SU-DHL-6 (cell line): ENCODE measurements around the gene DEPDC1B.

ENCODE experiments used
- EZH2phosphoT487 ChIP-seq: fragments of 200-600 bp; sonication (generic), shearing (Covaris generic); conservative IDR thresholded peaks from 2 replicates; pipeline ENCODE4 v1.6.1; 2018; ENCODE audit warnings: mild to moderate bottlenecking, antibody characterized with exemption, low read length, moderate library complexity, mixed read lengths
- TF ChIP-seq, protein P1 (sequence below): fragments of 200-600 bp; sonication (generic); IDR thresholded peaks from one replicate; pipeline ENCODE4 v1.5.1; 2017; ENCODE audit warnings: antibody characterized with exemption, mild to moderate bottlenecking, low read length, moderate library complexity; ENCODE audit not compliant: insufficient read depth, poor library complexity, severe bottlenecking

DNA sequence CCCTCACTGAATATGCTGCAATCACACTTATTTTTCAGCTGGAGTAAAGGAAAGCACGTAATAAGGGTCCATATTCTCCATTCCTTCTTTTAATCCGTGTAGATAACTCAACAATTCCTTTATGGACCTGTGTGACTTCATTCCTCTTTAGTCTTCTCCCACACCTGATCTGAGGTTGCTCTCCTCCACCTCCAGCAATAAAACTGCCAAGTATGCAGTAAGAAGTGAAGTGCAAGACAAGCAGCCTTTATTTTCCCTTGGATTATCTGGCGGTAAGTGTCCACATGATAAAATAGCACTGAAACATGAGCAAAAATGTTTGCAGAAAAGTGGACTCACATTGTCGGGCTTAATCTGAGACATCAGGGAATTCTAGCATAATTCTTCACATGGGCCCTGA lies 13.8 kb downstream of the DEPDC1B start:
- TF ChIP-seq, protein P1, sequence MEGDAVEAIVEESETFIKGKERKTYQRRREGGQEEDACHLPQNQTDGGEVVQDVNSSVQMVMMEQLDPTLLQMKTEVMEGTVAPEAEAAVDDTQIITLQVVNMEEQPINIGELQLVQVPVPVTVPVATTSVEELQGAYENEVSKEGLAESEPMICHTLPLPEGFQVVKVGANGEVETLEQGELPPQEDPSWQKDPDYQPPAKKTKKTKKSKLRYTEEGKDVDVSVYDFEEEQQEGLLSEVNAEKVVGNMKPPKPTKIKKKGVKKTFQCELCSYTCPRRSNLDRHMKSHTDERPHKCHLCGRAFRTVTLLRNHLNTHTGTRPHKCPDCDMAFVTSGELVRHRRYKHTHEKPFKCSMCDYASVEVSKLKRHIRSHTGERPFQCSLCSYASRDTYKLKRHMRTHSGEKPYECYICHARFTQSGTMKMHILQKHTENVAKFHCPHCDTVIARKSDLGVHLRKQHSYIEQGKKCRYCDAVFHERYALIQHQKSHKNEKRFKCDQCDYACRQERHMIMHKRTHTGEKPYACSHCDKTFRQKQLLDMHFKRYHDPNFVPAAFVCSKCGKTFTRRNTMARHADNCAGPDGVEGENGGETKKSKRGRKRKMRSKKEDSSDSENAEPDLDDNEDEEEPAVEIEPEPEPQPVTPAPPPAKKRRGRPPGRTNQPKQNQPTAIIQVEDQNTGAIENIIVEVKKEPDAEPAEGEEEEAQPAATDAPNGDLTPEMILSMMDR = no peak
- no peak for TF ChIP-seq EZH2phosphoT487
